GM10266 (cell line): ENCODE measurements around the gene CTDSPL.
"Not testable (repeated sequence)": the region's sequence is repeated elsewhere in the genome, so short reads cannot be mapped to it uniquely, and the experiment has no call there.

Source experiments
- DNase-seq: peaks from one replicate; pipeline ENCODE4 v3.0.0; 2012; ENCODE audit errors: extremely low spot score
- CTCF ChIP-seq: IDR thresholded peaks from 2 replicates; pipeline ENCODE4 v1.5.1; 2012; ENCODE audit warnings: mild to moderate bottlenecking, low read depth; ENCODE audit not compliant: control insufficient read depth, insufficient read depth; ENCODE audit errors: missing control alignments

CTDSPL gene

DNA sequence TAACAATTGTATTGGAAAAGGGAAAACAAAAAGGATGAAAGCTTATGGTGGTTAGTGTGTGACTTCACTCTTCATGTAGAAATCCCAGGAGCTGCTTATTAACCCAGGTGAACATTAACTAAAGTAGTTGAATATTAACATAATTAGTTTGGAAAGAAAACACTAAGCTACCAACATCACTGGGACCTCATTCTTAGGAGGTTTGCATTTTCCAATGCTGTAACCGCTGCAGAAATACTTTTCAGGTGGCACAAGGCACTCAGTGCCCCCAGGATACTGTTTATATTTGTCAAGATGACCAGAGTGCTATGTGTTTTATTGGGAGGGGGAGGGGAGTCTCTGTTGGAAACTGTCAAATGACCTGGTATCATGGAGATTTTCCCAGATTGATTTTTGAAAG is 103.0 kb downstream of the CTDSPL start:
- no peak for DNase-seq
- TF ChIP-seq CTCF = no peak

DNA sequence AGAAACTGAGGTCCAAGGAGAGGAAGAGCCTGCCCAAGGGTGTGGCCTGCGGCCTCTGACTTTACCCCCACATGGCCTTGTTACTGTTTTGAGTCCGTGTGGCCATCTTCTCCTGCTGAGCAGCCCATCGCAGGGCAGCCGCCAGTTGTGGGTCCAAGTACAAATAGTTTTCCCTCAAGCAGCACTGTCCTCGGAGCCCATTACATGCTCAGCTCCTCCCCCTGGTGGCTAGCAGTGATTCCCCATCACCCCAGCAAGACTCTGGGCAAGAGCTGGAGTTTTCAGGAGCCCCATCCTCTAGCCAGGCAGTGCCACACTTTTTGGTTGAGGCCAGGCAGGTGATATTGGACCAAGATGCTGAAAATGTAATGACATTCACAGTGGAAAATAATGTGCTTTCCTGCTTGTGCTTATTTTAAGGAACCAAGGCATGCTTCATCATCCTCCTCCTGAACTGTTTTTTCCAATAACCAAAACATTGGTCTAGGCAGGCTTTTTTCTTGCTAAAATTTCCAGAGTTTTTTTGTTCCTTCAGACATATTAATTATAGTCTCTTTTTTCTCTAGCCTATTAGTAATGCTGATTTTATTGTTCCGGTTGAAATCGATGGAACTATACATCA is 105.7 kb downstream of the CTDSPL start:
- TF ChIP-seq CTCF = peak; percentile 87
- peak; percentile 59 for DNase-seq

DNA sequence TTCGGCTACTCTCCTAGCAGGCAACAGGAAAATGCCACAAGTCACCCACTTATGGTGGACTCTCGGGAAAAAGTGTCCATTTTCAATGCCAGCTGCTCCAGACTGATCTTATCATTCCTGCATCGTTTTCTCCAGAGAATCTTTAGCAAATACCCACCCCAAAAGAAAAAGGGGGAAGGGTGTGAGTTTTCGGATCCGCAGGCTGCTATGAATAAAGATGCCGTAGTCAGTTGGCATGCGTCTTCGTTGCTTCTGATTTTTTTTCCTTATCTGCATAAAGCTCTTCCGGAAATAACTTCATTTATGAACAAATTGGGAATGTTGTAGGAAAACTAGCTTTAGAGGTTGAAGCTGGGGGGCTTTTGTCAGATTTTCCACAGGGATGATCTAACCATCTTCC is 106.5 kb downstream of the CTDSPL start:
- no peak for DNase-seq
- TF ChIP-seq CTCF = no peak

DNA sequence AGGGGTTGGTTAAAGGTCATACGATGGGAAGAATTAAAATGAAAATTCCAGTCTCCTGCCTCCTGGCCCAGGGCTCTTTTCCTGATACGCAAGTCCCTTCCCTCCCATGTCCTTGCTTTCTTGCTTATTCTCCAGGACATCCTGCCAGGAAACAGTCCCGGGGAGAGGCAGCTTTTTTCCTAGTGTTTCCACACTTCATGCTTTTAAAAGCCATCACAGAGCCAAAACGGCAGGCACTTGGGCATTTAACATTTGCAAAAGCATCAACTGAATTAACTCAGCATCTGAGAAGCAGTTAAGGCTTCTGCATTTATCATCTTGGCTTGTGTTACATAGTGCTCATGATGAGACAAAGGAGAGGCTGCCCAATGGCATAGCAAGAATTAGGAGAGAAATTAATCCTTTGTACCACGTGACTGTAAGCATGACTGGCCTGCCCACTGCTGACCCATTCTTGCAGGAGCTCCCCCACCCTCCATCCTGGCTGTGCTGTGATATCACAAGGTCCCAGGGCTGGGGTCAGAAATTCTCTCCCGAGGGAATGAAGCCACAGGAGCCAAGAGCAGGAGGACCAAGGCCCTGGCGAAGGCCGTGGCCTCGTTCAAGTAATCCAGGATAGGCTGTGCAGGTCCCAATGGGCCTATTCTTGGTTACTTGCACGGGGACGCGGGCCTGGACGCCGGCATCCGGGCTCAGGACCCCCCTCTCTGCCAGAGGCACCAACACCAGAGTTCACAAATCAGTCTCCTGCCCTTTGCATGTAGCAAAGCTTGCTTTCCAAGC is 107.3 kb downstream of the CTDSPL start:
- no peak for TF ChIP-seq CTCF
- DNase-seq = no peak

DNA sequence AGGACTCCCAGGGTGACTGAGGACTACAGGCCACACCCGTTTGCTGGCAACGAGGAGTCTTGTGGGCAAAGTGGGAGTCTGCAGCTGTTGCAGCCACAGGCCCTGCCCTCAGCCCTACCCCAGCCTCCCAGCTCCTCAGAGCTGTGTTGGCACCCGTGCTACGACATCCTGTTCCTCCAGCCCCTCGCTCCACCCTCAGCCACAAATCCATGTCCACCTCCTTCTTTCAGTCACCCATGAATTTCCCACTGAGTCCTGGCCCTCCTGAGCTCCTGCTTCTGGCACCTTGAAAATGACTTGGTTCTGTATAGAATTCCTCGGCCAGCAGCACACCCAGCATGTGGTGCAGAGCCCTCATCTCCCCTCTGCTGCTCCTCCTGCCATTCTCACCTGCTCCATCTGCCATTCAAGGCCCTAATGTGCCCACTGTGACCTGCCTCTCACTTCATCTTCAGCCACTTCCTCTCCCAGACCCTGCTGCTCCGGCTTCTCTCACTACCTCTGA is 108.0 kb downstream of the CTDSPL start:
- no peak for DNase-seq
- TF ChIP-seq CTCF = no peak

DNA sequence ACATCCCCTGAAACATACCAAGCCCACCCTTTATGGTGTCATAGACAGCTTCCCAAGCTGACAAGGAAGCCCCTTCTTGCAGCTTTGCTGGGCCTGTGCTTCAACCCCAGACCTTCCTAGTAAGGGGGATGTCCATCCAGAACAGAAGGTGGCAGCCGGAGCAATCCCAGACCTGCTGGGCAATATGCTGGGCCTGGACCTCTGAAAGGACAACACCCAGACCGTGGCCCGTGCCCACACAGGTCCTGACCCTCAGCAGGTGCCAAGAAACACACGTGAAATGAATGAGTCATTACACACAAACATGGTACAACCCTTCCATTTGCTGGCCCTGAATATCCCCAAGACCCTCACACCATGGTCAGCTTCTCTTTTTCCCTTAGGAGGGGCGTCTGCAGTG is 109.1 kb downstream of the CTDSPL start:
- no peak for TF ChIP-seq CTCF
- DNase-seq = no peak

- no peak for TF ChIP-seq CTCF
- DNase-seq = no peak
These were observed 109.8 kb downstream of the CTDSPL start for GRCh38 chr3:37971467-37971866.

DNA sequence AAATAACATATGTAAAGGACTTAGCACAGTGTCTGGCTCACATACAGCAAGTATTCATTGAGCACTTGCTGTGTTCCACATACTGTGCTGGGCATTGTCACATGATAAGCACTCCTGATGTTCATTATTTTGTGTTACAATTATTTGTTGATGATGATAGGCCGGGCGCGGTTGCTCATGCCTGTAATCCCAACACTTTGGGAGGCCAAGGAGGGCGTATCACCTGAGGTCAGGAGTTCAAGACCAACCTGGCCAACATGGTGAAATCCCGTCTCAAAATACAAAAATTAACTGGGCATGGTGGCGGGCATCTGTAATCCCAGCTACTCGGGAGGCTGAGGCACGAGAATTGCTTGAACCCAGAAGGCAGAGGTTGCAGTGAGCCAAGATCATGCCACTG is 110.4 kb downstream of the CTDSPL start:
- DNase-seq = not testable (repeated sequence)
